ENCODE results near the gene BEND6. TPM values are rescaled to one million over a fixed set of nuclear protein-coding genes. Genes with fewer than 3 reads are reported as not detected.
A peak's percentile ranks its signal among the peaks of the same experiment; 100 is the strongest.

The BEND6 gene
- polyA plus RNA-seq (ENCODE audit: insufficient read length in 4 of 4), result 1 to 10 TPM; 4.1 to 7.4 (median 6.6) TPM

GRCh38 chr6:56954403-56955170 is at the start of gene BEND6:
Gene BEND6 (plus strand): TSS chr6:56955107. CDS start chr6:56981811, 26,704 bp downstream.
- DNase-seq (ENCODE audit: low read depth in 4 of 4, low spot score in 3 of 4), result peak in 2 of 4 donors; percentile 24 to 32

GRCh38 chr6:56905378-56905777 is 49.5 kb upstream of the BEND6 start:
- no peak for DNase-seq (ENCODE audit: low read depth in 4 of 4, low spot score in 3 of 4)

GRCh38 chr6:56906752-56907151 is 48.2 kb upstream of the BEND6 start:
- DNase-seq (ENCODE audit: low read depth in 4 of 4, low spot score in 3 of 4), result no peak

GRCh38 chr6:56909115-56909907 is 45.6 kb upstream of the BEND6 start:
- no peak for DNase-seq (ENCODE audit: low read depth in 4 of 4, low spot score in 3 of 4)

GRCh38 chr6:56911847-56912246 is 43.1 kb upstream of the BEND6 start:
- no peak for DNase-seq (ENCODE audit: low read depth in 4 of 4, low spot score in 3 of 4)

DNA sequence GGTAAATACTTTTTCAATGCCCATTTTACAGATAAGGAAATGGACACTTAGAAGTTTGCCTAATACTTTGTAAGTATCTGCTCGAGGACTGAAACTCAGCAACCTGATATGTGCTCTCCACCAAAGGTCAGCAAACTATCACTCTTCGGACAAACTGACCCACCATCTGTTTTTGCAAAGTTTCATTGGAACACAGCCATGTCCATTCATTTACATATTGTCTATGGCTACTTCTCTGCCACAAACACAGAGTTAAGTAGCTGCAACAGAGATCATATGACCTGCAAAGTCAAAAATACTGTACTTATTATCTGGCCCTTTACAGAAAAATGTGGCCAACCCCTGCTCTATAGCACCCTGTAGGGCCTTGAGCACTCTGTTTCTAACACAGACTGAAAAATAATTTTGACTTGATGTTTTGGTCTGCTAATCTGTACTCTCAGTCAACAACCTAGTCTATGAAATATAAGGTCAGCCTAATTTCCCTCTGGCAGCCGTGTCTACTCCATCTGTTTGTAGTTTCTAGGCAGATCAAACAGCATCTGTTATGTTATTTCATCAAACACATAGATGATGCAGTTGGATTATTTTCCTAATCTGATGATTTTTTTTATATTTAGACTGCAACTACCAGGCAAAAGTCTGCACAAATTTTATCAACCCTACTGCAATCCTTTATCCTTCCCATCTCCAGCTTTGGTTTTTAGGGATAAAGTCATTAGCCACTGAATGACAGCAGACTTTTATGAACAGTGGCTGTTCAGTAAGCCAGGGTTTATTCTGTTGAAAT is 41.4 kb upstream of the BEND6 start:
- DNase-seq (ENCODE audit: low read depth in 4 of 4, low spot score in 3 of 4), result no peak

GRCh38 chr6:56914798-56915658 is 39.9 kb upstream of the BEND6 start:
- no peak for DNase-seq (ENCODE audit: low read depth in 4 of 4, low spot score in 3 of 4)

GRCh38 chr6:56915832-56916231 is 39.1 kb upstream of the BEND6 start:
- no peak for DNase-seq (ENCODE audit: low read depth in 4 of 4, low spot score in 3 of 4)

GRCh38 chr6:56916849-56917551 is 37.9 kb upstream of the BEND6 start:
- DNase-seq (ENCODE audit: low read depth in 4 of 4, low spot score in 3 of 4), result no peak

DNA sequence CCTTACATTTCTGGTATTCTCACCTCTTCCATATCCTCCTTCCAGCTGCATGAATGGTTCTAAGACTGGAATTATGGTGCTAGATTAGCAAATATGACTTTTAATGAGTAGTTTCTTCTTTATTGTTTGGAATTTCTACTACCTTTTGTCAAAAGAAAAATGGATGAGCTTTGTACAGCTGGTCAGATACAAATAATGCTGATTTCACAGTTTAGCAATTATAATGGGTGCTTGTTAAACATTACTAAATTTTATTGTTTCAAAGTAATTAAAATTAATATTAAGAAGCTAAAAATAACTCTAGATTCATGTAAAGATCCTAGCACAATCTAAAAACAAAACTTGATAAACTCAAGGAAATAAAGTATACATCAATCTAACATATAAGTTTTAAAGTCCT is 32.3 kb upstream of the BEND6 start:
- DNase-seq (ENCODE audit: low read depth in 4 of 4, low spot score in 3 of 4), result no peak

- DNase-seq (ENCODE audit: low read depth in 4 of 4, low spot score in 3 of 4), result no peak
Observed at GRCh38 chr6:56923565-56923964, 31.3 kb upstream of the BEND6 start.

DNA sequence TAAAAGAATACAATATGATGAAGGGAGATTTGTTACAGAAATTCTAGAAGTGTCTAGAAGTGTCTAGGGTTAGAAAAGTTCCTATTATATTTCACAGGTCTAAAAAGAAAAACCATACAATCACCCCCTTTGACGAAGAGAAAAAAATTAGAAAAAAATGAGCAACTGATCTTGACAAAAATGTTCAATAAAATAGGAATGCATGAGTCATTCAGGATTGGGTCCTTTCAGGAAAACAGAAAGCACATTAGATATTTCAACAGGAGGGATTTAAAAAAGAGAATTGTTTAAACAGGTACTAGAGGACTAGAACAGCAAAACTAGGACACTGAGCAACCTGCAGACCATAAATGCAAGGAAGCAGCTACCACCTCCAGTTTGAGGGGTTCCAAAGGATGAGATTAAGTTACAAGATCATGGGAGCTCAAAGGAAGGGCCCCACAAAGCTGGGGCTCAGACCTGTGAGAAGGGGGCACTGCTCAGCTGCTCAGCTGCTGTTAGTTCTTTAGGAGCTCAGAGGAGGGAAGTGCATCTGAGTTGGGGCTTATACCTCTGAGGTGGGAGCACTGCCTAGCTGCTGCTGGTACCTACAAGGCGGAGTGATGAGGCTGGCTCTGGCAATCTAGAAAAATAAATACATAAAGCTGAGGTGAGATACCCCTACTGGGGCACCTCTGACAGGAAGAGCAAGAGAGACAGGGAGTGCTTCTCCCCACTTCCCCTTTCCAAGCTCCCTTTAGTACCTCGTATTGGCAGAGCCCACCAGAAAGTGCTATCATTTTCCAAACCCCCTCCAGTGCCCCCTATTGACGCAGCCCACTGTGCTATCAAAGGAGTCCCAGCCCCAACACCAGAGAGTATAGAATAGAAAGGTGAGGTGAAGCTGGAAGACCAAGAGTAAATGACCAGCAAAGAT is 27.1 kb upstream of the BEND6 start:
- no peak for DNase-seq (ENCODE audit: low read depth in 4 of 4, low spot score in 3 of 4)

- DNase-seq (ENCODE audit: low read depth in 4 of 4, low spot score in 3 of 4), result no peak
Observed at GRCh38 chr6:56930846-56931245, 24.1 kb upstream of the BEND6 start.

DNA sequence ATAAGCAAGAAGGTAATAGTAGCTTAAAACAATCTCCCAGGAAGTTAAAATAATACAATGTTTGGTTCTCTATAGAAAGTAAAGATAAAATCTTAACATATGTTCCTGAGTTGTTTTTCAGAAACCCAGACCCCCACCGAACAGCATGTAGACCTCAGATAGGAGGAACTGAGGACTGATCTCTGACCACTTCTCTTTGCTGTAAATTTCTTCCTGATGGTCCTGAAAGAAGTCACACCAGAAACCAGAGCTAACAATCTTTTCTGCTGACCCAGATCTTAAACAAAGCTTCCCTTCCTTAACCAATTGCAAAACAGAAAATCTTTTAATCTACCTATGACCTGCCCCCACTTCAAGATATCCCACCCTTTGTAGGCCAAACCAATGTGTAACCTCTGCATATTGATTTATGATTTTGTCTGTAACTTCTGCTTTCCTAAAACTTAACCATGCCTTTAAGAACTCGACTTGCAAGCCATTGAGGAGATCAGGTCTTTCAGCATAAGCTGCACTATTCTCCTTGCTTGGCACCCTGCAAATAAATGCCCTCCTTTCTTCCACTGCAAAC is 21.9 kb upstream of the BEND6 start:
- no peak for DNase-seq (ENCODE audit: low read depth in 4 of 4, low spot score in 3 of 4)

- no peak for DNase-seq (ENCODE audit: low read depth in 4 of 4, low spot score in 3 of 4)
Observed at GRCh38 chr6:56933650-56934049, 21.3 kb upstream of the BEND6 start.

DNA sequence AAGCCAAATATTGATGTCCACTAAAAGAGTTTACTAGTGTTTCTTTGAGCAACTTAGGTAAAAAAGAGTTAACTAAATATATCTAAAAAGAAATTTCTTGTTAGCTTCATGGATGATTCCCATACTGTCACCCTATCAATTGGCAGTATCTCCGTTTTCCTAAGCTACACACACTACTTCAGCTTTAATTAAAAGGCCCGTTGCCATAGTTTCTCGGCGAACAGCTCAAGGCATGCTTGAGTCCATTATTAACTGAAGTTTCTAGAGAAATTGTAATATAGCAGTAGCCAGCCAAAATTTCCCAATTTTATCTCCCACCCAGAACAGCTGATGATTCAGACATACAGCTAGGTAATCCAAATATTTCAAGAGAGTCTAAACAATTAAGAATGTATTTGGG is 20.0 kb upstream of the BEND6 start:
- DNase-seq (ENCODE audit: low read depth in 4 of 4, low spot score in 3 of 4), result no peak

DNA sequence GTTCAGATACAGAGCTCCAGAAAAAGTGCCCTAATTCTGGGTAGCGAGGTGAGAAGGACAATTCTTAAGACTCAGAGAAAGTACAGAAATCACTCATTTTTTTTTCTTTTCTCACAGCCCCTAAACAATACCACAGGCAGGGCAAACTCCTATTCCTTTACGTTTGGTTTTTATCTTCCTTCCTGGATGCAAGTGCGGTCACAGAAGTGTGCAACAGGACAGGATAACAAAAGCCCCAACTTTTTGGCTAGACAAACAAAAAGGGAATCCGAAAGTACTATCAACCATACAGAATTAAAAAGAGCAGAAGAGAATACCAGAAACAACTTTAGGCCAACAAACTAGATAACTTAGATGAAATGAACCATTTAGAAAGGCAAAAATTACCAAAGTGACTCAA is 18.4 kb upstream of the BEND6 start:
- DNase-seq (ENCODE audit: low read depth in 4 of 4, low spot score in 3 of 4), result no peak

DNA sequence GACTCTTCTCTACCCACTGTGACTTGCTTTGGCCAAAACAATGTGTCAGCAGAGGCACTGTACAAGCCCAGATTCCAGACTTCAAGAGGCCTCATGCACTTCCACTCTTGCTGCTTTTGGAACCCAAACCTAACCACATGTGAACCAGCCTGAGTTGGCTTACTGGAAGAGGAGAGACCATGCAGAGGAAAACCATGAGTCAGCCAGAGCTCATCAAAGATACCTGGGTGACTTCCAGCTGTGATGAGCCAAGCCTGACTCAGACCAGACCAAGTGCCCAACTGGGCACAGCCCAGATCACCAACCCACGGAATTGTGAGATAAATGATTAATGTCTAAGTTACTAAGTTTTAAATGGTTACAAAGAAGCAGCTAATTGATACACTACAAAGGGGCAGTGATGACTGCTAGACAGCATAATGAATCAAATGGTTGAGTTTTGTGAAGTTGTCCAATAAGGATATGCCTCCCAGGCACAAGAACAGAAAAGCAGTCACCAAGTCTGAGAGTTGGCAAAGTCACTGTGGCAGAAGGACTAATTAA is 16.2 kb upstream of the BEND6 start:
- no peak for DNase-seq (ENCODE audit: low read depth in 4 of 4, low spot score in 3 of 4)

Data from right renal pelvis (tissue), 4 donors.